Left lobe of liver (tissue), 2 donors: ENCODE results near the gene PRKAG2. TPM values are rescaled to one million over a fixed set of nuclear protein-coding genes. Genes with fewer than 3 reads are reported as not detected.
A peak's percentile ranks its signal among the peaks of the same experiment; 100 is the strongest.

ENCODE experiments used
- ATAC-seq: fragments of 200-7000 bp; cut with Tn5 transposase; one replicate; pipeline ENCODE4 v1.9.1; 2020; ENCODE audit warnings: mild to moderate bottlenecking, moderate library complexity
- DNase-seq: peaks from one replicate; pipeline ENCODE4 v3.0.0-alpha.2; 2020; ENCODE audit warnings: low spot score
- total RNA-seq: library from RNA; stranded (reverse); gene quantifications from one replicate; pipeline ENCODE4 v1.2.1, GENCODE V29; 2021
- donor health status: DM: no; HTN: no; CAD: no; lungs with moderate emphysema.
- donor health status: DM: no; HTN: yes; CAD: no.

The PRKAG2 gene
- total RNA-seq, 1 donor from 2014 or later: 43.4 TPM

- ATAC-seq (no peak), DNase-seq (no peak)
These were observed 362.2 kb downstream of the PRKAG2 start for GRCh38 chr7:151514461-151515275.

- ATAC-seq: no peak
- no peak for DNase-seq
These were observed 363.8 kb downstream of the PRKAG2 start for GRCh38 chr7:151513133-151513532.

GRCh38 chr7:151512353-151512752 lies 364.6 kb downstream of the PRKAG2 start:
- DNase-seq: no peak
- ATAC-seq: peak; percentile 19

GRCh38 chr7:151511946-151512345 lies 365.0 kb downstream of the PRKAG2 start:
- DNase-seq: no peak

GRCh38 chr7:151511270-151511669 lies 365.6 kb downstream of the PRKAG2 start:
- DNase-seq: no peak

More at GRCh38 chr7:151511946-151512345, 365.0 kb downstream of the PRKAG2 start:
- ATAC-seq: no peak

GRCh38 chr7:151509670-151510333 lies 367.1 kb downstream of the PRKAG2 start:
- ATAC-seq: no peak
- DNase-seq: no peak

More at GRCh38 chr7:151511270-151511669, 365.6 kb downstream of the PRKAG2 start:
- ATAC-seq: no peak

GRCh38 chr7:151508991-151509390 lies 367.9 kb downstream of the PRKAG2 start:
- DNase-seq (no peak), ATAC-seq (no peak)

GRCh38 chr7:151507806-151508205 lies 369.1 kb downstream of the PRKAG2 start:
- ATAC-seq (no peak), DNase-seq (no peak)

- DNase-seq (no peak), ATAC-seq (no peak)
These were observed 370.0 kb downstream of the PRKAG2 start for GRCh38 chr7:151506901-151507382.

Other genes starting within 250 kb of the PRKAG2 start
- not detected for gene GALNTL5, start 79.3 kb upstream of the PRKAG2 start, total RNA-seq
- gene GALNT11, start 148.6 kb upstream of the PRKAG2 start, total RNA-seq: 13.2 TPM